WTC11 (cell line): ENCODE measurements around the gene BCAS3.

ENCODE experiments used
- CTCF ChIP-seq: fragments of 200-600 bp; IDR thresholded peaks from 2 replicates; pipeline ENCODE4 v1.8.0; 2022; ENCODE audit warnings: antibody characterized with exemption
- E2F4 ChIP-seq: sonication (generic); formaldehyde crosslinking; IDR thresholded peaks from 2 replicates; pipeline ENCODE4 v1.8.1; 2022; ENCODE audit warnings: low read depth, mild to moderate bottlenecking, moderate library complexity, missing genetic modification reagents, borderline replicate concordance
- ETV6 ChIP-seq: sonication (generic); formaldehyde crosslinking; IDR thresholded peaks from 2 replicates; pipeline ENCODE4 v1.8.1; 2022; ENCODE audit warnings: mild to moderate bottlenecking, missing genetic modification reagents
- FOXP1 ChIP-seq: sonication (generic); formaldehyde crosslinking; IDR thresholded peaks from 2 replicates; pipeline ENCODE4 v1.8.0; 2022; ENCODE audit warnings: missing genetic modification reagents, mild to moderate bottlenecking, moderate library complexity, borderline replicate concordance
- IRF1 ChIP-seq: sonication (generic); formaldehyde crosslinking; IDR thresholded peaks from 2 replicates; pipeline ENCODE4 v1.8.0; 2023; ENCODE audit warnings: missing genetic modification reagents
- IRF2 ChIP-seq: sonication (generic); formaldehyde crosslinking; IDR thresholded peaks from 2 replicates; pipeline ENCODE4 v1.8.0; 2022; ENCODE audit warnings: low read depth, missing genetic modification reagents, borderline replicate concordance
- JUN ChIP-seq: sonication (generic); formaldehyde crosslinking; IDR thresholded peaks from 2 replicates; pipeline ENCODE4 v1.8.0; 2023; ENCODE audit warnings: mild to moderate bottlenecking, missing genetic modification reagents
- MAX ChIP-seq: sonication (generic); formaldehyde crosslinking; IDR thresholded peaks from 2 replicates; pipeline ENCODE4 v1.8.0; 2022; ENCODE audit warnings: mild to moderate bottlenecking, missing genetic modification reagents
- TEAD4 ChIP-seq: sonication (generic); formaldehyde crosslinking; IDR thresholded peaks from 2 replicates; pipeline ENCODE4 v1.8.0; 2022; ENCODE audit warnings: mild to moderate bottlenecking, missing genetic modification reagents
- TP53 ChIP-seq: sonication (generic); formaldehyde crosslinking; IDR thresholded peaks from 2 replicates; pipeline ENCODE4 v1.8.1; 2023; ENCODE audit warnings: mild to moderate bottlenecking, missing genetic modification reagents
- USF2 ChIP-seq: sonication (generic); formaldehyde crosslinking; IDR thresholded peaks from 2 replicates; pipeline ENCODE4 v1.8.1; 2023; ENCODE audit warnings: mild to moderate bottlenecking, missing genetic modification reagents, moderate library complexity

GRCh38 chr17:61323909-61324868 is 646.5 kb downstream of the BCAS3 start:
- no peak for TF ChIP-seq TP53 (CRISPR knock-in tag)
- no peak for TF ChIP-seq ETV6 (CRISPR knock-in tag)
- no peak for TF ChIP-seq JUN
- no peak for TF ChIP-seq CTCF
- TF ChIP-seq E2F4 (CRISPR knock-in tag), result no peak
- no peak for TF ChIP-seq IRF1
- no peak for TF ChIP-seq USF2 (CRISPR knock-in tag)
- TF ChIP-seq MAX (CRISPR knock-in tag), result no peak
- no peak for TF ChIP-seq IRF2 (CRISPR knock-in tag)
- no peak for TF ChIP-seq FOXP1
- TF ChIP-seq TEAD4 (CRISPR knock-in tag), result no peak
